ENCODE results near the gene PIEZO1. TPM values are rescaled to one million over a fixed set of nuclear protein-coding genes. Genes with fewer than 3 reads are reported as not detected.

Gene PIEZO1
- total RNA-seq, 1 donor from 2014 or later = 247 TPM

GRCh38 chr16:88706229-88706964, 78.6 kb downstream of the PIEZO1 start, which contains the start of the genes CTU2 and RNF166:
Gene CTU2, plus strand, starts transcription at chr16:88706503. Its CDS starts 28 bp downstream, at chr16:88706531.
Gene RNF166, minus strand, starts transcription at chr16:88706408. Its CDS starts 83 bp downstream, at chr16:88706325.
- H3K27me3 Mint-ChIP-seq (ENCODE audit: low read depth, unreplicated experiment) = no peaks in the 10 kb centered on the region

GRCh38 chr16:88705801-88706228, 79.2 kb downstream of the PIEZO1 start:
- Histone ChIP-seq H2AFZ (ENCODE audit: low read depth, low read length) (peak overlapping the region; percentile 67), H3K4me2 (ENCODE audit: low read length) (peak overlapping the region; percentile 96), H3K9ac (ENCODE audit: low read length) (peak overlapping the region; percentile 89), H3K9me3 (ENCODE audit: insufficient read depth, low read depth, low read length) (no peaks in the 10 kb centered on the region), H3K79me2 (ENCODE audit: insufficient read depth, low read length) (peaks cover 89% of the 10 kb centered on the region), H3K4me1 (ENCODE audit: insufficient read depth, low read length) (peaks cover 32% of the 10 kb centered on the region), H3K27ac (ENCODE audit: low read depth, low read length) (peak overlapping the region; percentile 50), H3K36me3 (ENCODE audit: insufficient read depth, low read length) (peaks cover 3% of the 10 kb centered on the region), H4K20me1 (ENCODE audit: insufficient read depth, low read length) (peaks cover 54% of the 10 kb centered on the region), H3K27me3 (ENCODE audit: insufficient read depth, low read length) (no peaks in the 10 kb centered on the region), H3K4me3 (ENCODE audit: insufficient read depth, low read depth, low read length) (peak overlapping the region; percentile 88)
- Mint-ChIP-seq H3K27ac (ENCODE audit: unreplicated experiment) (peak overlapping the region; percentile 83), H3K4me3 (ENCODE audit: unreplicated experiment) (peak overlapping the region; percentile 92), H3K27me3 (ENCODE audit: low read depth, unreplicated experiment) (no peaks in the 10 kb centered on the region), H3K4me1 (ENCODE audit: low read depth, unreplicated experiment) (peaks cover 12% of the 10 kb centered on the region), H3K9me3 (ENCODE audit: unreplicated experiment) (no peaks in the 10 kb centered on the region), H3K36me3 (ENCODE audit: low read depth, unreplicated experiment) (no peaks in the 10 kb centered on the region)
- TF ChIP-seq CTCF (IDR thresholded peaks at IDR 0.05; ENCODE audit: insufficient read depth, low read depth, low read length) (no peak), EZH2 (IDR thresholded peaks at IDR 0.05; ENCODE audit: insufficient read depth, low read length) (no peak)
- DNase-seq (ENCODE audit: low read depth) = no peak
- FAIRE-seq = no peak

More at GRCh38 chr16:88706229-88706964, 78.6 kb downstream of the PIEZO1 start, which contains the start of the genes CTU2 and RNF166:
- peaks cover 3% of the 10 kb centered on the region for H3K36me3 ChIP-seq (ENCODE audit: insufficient read depth, low read length)
- no peaks in the 10 kb centered on the region for H3K36me3 Mint-ChIP-seq (ENCODE audit: low read depth, unreplicated experiment)
- no peaks in the 10 kb centered on the region for H3K9me3 Mint-ChIP-seq (ENCODE audit: unreplicated experiment)
- peak within 1 kb of the TSS; percentile 92 for H3K4me3 Mint-ChIP-seq (ENCODE audit: unreplicated experiment)
- peak within 1 kb of the TSS; percentile 96 for H3K4me2 ChIP-seq (ENCODE audit: low read length)
- no peaks in the 10 kb centered on the region for H3K9me3 ChIP-seq (ENCODE audit: insufficient read depth, low read depth, low read length)
- DNase-seq (ENCODE audit: low read depth) (peak; percentile 75), FAIRE-seq (no peak)
- peak within 1 kb of the TSS; percentile 84 for H3K27ac Mint-ChIP-seq (ENCODE audit: unreplicated experiment)
- H3K27me3 ChIP-seq (ENCODE audit: insufficient read depth, low read length) = no peaks in the 10 kb centered on the region
- peak within 1 kb of the TSS; percentile 67 for H2AFZ ChIP-seq (ENCODE audit: low read depth, low read length)
- peaks cover 60% of the 10 kb centered on the region for H4K20me1 ChIP-seq (ENCODE audit: insufficient read depth, low read length)
- peaks cover 92% of the 10 kb centered on the region for H3K79me2 ChIP-seq (ENCODE audit: insufficient read depth, low read length)
- peak within 1 kb of the TSS; percentile 88 for H3K4me3 ChIP-seq (ENCODE audit: insufficient read depth, low read depth, low read length)
- H3K4me1 ChIP-seq (ENCODE audit: insufficient read depth, low read length) = peaks cover 27% of the 10 kb centered on the region
- peak within 1 kb of the TSS; percentile 89 for H3K9ac ChIP-seq (ENCODE audit: low read length)
- H3K27ac ChIP-seq (ENCODE audit: low read depth, low read length) = peak within 1 kb of the TSS; percentile 50
- TF ChIP-seq EZH2 (IDR thresholded peaks at IDR 0.05; ENCODE audit: insufficient read depth, low read length) (no peak), CTCF (IDR thresholded peaks at IDR 0.05; ENCODE audit: insufficient read depth, low read depth, low read length) (no peak)
- H3K4me1 Mint-ChIP-seq (ENCODE audit: low read depth, unreplicated experiment) = peaks cover 12% of the 10 kb centered on the region

All from astrocyte (in vitro differentiated cells and primary cell).